H1 (cell line): ENCODE data around the gene SNAPC2. TPM values are rescaled to one million over a fixed set of nuclear protein-coding genes. Genes with fewer than 3 reads are reported as not detected.

Experiments
- CHD2 ChIP-seq: IDR thresholded peaks from 2 replicates; pipeline ENCODE4 v1.6.1; 2012; ENCODE audit warnings: low read length, improper control_type of control experiment
- polyA plus RNA-seq, 7 experiments: library from polyadenylated mRNA; depleted of rRNA in 3 of 7; stranded (reverse) in 5 of 7; unstranded in 2 of 7; fragments of >200 nt in 5 of 7; fragments of 200-250 nt in 2 of 7; gene quantifications; 1 replicate in 5 of 7; 2 replicates in 1 of 7; 4 replicates in 1 of 7; pipeline versions ENCODE4 v1.2.1 to v1.2.3, GENCODE V29; 2011 to 2013; ENCODE audit warnings: missing spikeins in 2 of 7, mixed read lengths in 2 of 7
- total RNA-seq: library from RNA; stranded (reverse); fragmentation: NEBNext Ultra II Directional; extraction: Animal tissue kit (Norgen Biotek cat#: 25700); gene quantifications from 2 replicates; pipeline ENCODE4 v1.2.1, GENCODE V29; 2021

The SNAPC2 gene
- total and polyA plus RNA-seq, 2 of the 8 experiments (the other 6 are each of a cell fraction or from before 2014, with no cell fraction given): 18.2 to 20.3 TPM

GRCh38 chr19:7947939-7948338 lies 27.8 kb downstream of the SNAPC2 start (continued):
- TF ChIP-seq CHD2: no peak
